ENCODE measurements around the gene CNRIP1. TPM values are rescaled to one million over a fixed set of nuclear protein-coding genes. Genes with fewer than 3 reads are reported as not detected.
A peak's percentile ranks its signal among the peaks of the same experiment; 100 is the strongest.
"Not testable (repeated sequence)": the region's sequence is repeated elsewhere in the genome, so short reads cannot be mapped to it uniquely, and the experiment has no call there.

The CNRIP1 gene
- total RNA-seq, 1 donor from 2014 or later = 8.0 TPM

DNA sequence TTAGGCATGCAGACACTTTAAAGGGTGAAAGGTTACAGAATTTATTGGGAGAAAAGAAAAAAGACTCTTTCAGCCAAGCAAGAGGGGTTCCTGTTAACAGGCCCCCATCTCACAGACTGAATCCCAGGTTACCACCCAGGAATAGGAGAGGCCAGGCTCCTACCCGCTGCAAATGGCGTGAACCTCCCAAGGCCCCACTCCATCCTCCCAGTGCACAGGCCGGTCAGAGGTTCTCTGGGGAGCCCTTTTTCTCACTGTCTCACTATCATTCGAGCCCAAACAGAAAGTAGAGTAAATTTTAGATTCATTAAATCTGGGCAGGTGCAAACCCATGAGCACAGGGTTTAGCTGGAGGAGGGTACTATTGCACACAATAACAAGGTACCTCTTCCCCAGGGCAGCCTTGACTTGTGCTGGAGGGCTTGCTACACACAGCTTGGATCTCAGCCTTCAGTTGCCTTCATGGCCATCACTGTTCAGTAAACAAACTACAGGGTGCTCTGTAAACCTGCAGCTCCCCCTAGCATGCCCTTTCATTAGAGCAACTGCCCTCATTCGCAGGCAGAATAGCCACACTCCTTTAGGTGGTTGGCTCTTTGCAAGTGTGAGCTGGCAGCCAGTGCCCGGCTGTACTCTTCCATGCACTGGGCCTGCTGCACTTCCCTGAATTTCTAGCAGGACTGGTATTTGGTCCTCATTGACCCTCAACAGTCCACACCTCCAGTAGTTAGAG, 38.0 kb upstream of the CNRIP1 start:
- peak; percentile 31 for DNase-seq
- H3K27me3 ChIP-seq (ENCODE audit: low read depth) = no peaks in the 10 kb centered on the region

DNA sequence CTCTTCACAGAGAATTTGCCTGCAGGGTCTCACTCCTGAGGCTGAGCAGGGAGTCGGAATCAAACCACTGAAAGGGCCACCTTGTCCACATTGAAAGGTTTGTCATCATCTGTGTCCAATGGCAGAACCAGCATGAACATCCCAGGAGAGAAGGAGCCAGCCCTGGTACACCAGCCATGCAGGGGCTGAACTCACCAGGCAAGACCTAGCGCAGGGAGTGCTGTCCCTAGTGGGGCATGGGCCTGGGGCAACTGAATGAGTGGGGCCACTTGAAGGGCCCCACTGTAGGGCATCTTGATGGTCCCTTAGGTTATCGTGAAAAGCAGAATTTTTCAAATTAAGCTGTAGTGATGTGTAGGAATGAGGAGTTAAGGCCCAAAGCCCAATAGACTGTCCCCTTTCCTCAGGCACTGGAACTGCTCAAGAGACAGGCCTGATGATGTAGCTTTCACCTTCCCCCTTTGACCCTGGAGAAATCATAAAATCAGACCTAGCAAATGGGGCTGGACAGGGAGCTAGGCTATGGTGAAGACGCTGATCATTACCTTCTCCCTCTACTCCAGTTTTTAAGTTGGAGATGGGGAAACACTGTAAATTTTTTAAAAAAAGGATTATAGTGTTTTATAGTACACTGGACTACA, 37.0 kb upstream of the CNRIP1 start:
- Histone ChIP-seq H3K27me3 (ENCODE audit: low read depth) (no peaks in the 10 kb centered on the region), H3K4me3 (no peak overlapping the region), H3K9me3 (replicated peaks) (no peaks in the 10 kb centered on the region), H3K36me3 (no peaks in the 10 kb centered on the region), H3K27ac (replicated peaks) (no peak overlapping the region), H3K4me1 (peaks cover 6% of the 10 kb centered on the region)
- TF ChIP-seq, protein P1, sequence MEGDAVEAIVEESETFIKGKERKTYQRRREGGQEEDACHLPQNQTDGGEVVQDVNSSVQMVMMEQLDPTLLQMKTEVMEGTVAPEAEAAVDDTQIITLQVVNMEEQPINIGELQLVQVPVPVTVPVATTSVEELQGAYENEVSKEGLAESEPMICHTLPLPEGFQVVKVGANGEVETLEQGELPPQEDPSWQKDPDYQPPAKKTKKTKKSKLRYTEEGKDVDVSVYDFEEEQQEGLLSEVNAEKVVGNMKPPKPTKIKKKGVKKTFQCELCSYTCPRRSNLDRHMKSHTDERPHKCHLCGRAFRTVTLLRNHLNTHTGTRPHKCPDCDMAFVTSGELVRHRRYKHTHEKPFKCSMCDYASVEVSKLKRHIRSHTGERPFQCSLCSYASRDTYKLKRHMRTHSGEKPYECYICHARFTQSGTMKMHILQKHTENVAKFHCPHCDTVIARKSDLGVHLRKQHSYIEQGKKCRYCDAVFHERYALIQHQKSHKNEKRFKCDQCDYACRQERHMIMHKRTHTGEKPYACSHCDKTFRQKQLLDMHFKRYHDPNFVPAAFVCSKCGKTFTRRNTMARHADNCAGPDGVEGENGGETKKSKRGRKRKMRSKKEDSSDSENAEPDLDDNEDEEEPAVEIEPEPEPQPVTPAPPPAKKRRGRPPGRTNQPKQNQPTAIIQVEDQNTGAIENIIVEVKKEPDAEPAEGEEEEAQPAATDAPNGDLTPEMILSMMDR (IDR thresholded peaks at IDR 0.05; ENCODE audit: borderline replicate concordance) = no peak
- DNase-seq = no peak
- intact Hi-C loops (cut with micrococcal nuclease) = no loop called here

More for the DNA sequence above, 38.0 kb upstream of the CNRIP1 start:
- H3K4me3 ChIP-seq = no peak overlapping the region
- H3K4me1 ChIP-seq = peaks cover 6% of the 10 kb centered on the region
- no peaks in the 10 kb centered on the region for H3K9me3 ChIP-seq (replicated peaks)
- H3K36me3 ChIP-seq = no peaks in the 10 kb centered on the region
- TF ChIP-seq, protein P1 (IDR thresholded peaks at IDR 0.05; ENCODE audit: borderline replicate concordance) = peak; percentile 64
- H3K27ac ChIP-seq (replicated peaks) = no peak overlapping the region
- intact Hi-C loops (cut with micrococcal nuclease) = no loop called here

DNA sequence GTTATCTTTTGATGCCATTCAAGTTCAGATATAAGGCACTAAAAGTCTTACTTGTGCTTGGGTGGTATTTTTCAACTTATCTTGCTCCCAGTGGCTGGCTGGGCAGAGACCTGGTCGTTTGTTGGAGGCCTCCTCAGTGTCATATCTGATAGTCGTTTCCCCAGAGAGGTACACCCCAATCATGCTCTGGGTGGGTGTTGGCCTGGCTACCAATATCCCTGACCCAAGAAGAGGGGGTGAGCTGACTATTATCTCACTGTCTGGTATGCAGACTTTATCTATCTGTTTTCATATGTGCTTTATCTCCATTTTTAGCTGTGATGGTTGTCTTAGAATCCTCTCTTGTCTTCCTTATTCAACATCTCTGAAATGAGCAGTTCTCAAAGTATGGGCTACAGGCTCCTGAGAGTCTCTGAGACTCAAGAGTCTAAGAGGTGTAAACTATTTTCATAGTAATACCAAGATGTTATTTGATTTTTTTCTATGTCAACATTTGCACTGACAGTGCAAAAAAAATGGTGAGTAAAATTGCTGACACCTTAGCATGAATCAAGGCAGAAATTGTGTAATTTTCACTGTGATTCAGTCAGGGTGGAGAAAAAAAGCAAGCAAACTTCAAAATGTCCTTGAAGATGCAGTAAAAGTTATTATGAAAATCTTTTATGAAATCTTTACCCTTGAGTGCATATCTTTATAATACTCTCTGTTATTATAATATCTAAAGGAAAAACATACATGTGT, 33.1 kb upstream of the CNRIP1 start:
- TF ChIP-seq, protein P1 (IDR thresholded peaks at IDR 0.05; ENCODE audit: borderline replicate concordance) = no peak
- DNase-seq = no peak
- no peak overlapping the region for H3K4me3 ChIP-seq
- H3K4me1 ChIP-seq = peaks cover 2% of the 10 kb centered on the region
- no peaks in the 10 kb centered on the region for H3K27me3 ChIP-seq (ENCODE audit: low read depth)
- H3K9me3 ChIP-seq (replicated peaks) = no peaks in the 10 kb centered on the region
- no peak overlapping the region for H3K27ac ChIP-seq (replicated peaks)
- no peaks in the 10 kb centered on the region for H3K36me3 ChIP-seq
- intact Hi-C loops (cut with micrococcal nuclease) = no loop called here

DNA sequence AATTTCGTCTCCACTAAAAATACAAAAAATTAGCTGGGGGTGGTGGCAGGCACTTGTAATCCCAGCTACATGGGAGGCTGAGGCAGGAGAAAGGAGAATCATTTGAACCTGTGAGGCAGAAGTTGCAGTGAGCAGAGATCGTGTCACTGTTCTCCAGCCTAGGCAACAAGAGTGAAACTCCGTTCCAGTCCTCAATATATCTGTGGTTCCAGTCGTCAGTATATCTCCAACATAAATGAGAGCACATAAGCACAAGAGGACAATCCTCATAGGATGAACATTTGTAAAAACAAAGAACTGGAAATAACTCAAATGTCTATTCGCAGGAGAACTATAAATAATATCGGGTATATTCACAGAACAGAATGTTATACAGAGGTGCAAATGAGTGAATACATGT, 32.2 kb upstream of the CNRIP1 start:
- Histone ChIP-seq H3K36me3 (no peaks in the 10 kb centered on the region), H3K9me3 (replicated peaks) (no peaks in the 10 kb centered on the region), H3K27ac (replicated peaks) (no peak overlapping the region), H3K4me1 (no peaks in the 10 kb centered on the region), H3K27me3 (ENCODE audit: low read depth) (no peaks in the 10 kb centered on the region), H3K4me3 (no peak overlapping the region)
- no peak for DNase-seq
- intact Hi-C loops (cut with micrococcal nuclease) = no loop called here
- TF ChIP-seq, protein P1 (IDR thresholded peaks at IDR 0.05; ENCODE audit: borderline replicate concordance) = no peak

DNA sequence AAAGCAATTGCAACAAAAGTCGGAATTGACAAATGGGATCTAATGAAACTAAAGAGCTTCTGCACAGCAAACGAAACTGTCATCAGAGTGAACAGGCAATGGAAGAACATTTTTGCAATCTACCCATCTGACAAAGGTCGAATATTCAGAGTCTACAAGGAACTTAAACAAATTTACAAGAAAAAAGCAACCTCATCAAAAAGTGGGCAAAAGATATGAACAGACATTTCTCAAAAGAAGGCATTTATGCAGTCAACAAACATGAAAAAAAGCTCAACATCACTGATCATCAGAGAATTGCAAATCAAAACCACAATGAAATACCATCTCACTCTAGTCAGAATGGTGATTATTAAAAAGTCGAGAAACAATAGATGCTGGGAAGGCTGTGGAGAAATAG, 29.3 kb upstream of the CNRIP1 start:
- H3K9me3 ChIP-seq (replicated peaks); intact Hi-C loops (cut with micrococcal nuclease); H3K4me3 ChIP-seq; DNase-seq; H3K36me3 ChIP-seq; H3K27ac ChIP-seq (replicated peaks); H3K4me1 ChIP-seq: not testable (repeated sequence)
- H3K27me3 ChIP-seq (ENCODE audit: low read depth) = peaks cover 16% of the 10 kb centered on the region

Data from left ventricle myocardium inferior (tissue), 1 donor.